ENCODE data around the gene ABTB2. TPM values are rescaled to one million over a fixed set of nuclear protein-coding genes. Genes with fewer than 3 reads are reported as not detected.

ABTB2 gene
- polyA plus RNA-seq, 1 experiment: 6.3 TPM

- Histone ChIP-seq H3K27me3 (ENCODE audit: control insufficient read depth, insufficient read depth, low read length) (no peaks in the 10 kb centered on the region), H3K4me3 (ENCODE audit: low read depth, low read length) (peak within 1 kb of the TSS; percentile 79), H3K36me3 (ENCODE audit: control insufficient read depth, insufficient read depth, low read length) (peaks cover 13% of the 10 kb centered on the region)
- DNase-seq (ENCODE audit: low read depth): peak; percentile 94
- POLR2A ChIA-PET: interaction anchor here (0.6 to 1.0 kb wide), 4 partner anchors 11 to 651 kb away, joined by 3 to 6 read pairs (median 3); partner anchors contain the start of gene CAPRIN1
- TF ChIP-seq CTCF (IDR thresholded peaks at IDR 0.05; ENCODE audit: insufficient read depth, low read depth, low read length): peak; percentile 15; the same call in 1 of the 2 replicates
- CTCF ChIA-PET: interaction anchor here (0.8 to 1.3 kb wide), 3 partner anchors 17 to 31 kb away, joined by 3 to 4 read pairs (median 3); no protein-coding TSS in a partner anchor
Measured at GRCh38 chr11:34105079-34105956, 252.5 kb downstream of the ABTB2 start, which contains the start of gene NAT10. NAT10 (plus strand) TSS chr11:34105629; CDS start chr11:34108226, 2,597 bp downstream.

GRCh38 chr11:34104680-34105078 is 253.1 kb downstream of the ABTB2 start:
- POLR2A ChIA-PET: interaction anchor here (1.0 kb wide), 1 partner anchor 54 kb away, joined by 3 read pairs; the partner anchor contains the start of gene CAPRIN1
- Histone ChIP-seq H3K36me3 (ENCODE audit: control insufficient read depth, insufficient read depth, low read length) (peaks cover 10% of the 10 kb centered on the region), H3K27me3 (ENCODE audit: control insufficient read depth, insufficient read depth, low read length) (no peaks in the 10 kb centered on the region), H3K4me3 (ENCODE audit: low read depth, low read length) (peak overlapping the region; percentile 79)
- CTCF ChIA-PET: interaction anchor here (0.8 to 1.1 kb wide), 2 partner anchors 28 to 30 kb away, joined by 3 read pairs; no protein-coding TSS in a partner anchor
- no peak for DNase-seq (ENCODE audit: low read depth)
- TF ChIP-seq CTCF (IDR thresholded peaks at IDR 0.05; ENCODE audit: insufficient read depth, low read depth, low read length): no peak

Small RNA genes lying within 50 kb of the gene (small RNA-seq; reads per million reads assigned to genes)
- not detected for gene AL035079.1 (ENCODE audit: insufficient read length, low read depth, low replicate concordance)
- gene RF00019 (ENCODE audit: insufficient read length, low read depth, low replicate concordance): not detected

Other genes with a start within 250 kb of the ABTB2 start
- gene CAT, start 80.9 kb upstream of the ABTB2 start, polyA plus RNA-seq (2011; rRNA removed): 101 and 128 TPM in 2 replicates
- gene ELF5, start 155.8 kb upstream of the ABTB2 start, polyA plus RNA-seq (2011; rRNA removed): not detected in 2 replicates

Data from BJ (cell line).